Panc1 (cell line): ENCODE results near the gene LAMA1.

Experiments used
- SIN3A ChIP-seq: IDR thresholded peaks from 2 replicates; pipeline ENCODE4 v1.6.1; 2012; ENCODE audit warnings: low read depth, mild to moderate bottlenecking, low read length, moderate library complexity, borderline replicate concordance; ENCODE audit not compliant: insufficient read depth
- TF ChIP-seq, protein P1 (sequence below): fragments of 450-650 bp; IDR thresholded peaks from 2 replicates; pipeline ENCODE4 v1.5.1; 2017; ENCODE audit warnings: mild to moderate bottlenecking

DNA sequence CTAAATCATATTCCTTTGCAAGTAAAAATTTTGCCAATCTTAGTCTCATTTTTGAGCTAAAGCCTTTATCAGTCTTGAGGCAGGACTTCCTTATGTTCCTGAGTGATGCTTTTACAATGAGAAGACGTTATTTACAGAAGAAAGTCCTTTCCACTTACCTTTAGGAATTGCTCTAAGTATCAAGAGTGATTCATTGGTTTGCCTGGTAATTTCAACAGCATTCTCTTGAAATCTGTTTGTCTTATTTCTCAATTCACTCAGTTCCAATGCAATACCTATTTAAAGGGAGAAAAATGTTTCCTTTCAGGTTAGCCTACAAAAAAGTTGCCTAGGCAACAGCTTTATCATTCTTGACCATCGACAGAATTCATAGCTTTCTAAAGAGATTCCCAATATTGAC is 137.2 kb downstream of the LAMA1 start:
- TF ChIP-seq, protein P1, sequence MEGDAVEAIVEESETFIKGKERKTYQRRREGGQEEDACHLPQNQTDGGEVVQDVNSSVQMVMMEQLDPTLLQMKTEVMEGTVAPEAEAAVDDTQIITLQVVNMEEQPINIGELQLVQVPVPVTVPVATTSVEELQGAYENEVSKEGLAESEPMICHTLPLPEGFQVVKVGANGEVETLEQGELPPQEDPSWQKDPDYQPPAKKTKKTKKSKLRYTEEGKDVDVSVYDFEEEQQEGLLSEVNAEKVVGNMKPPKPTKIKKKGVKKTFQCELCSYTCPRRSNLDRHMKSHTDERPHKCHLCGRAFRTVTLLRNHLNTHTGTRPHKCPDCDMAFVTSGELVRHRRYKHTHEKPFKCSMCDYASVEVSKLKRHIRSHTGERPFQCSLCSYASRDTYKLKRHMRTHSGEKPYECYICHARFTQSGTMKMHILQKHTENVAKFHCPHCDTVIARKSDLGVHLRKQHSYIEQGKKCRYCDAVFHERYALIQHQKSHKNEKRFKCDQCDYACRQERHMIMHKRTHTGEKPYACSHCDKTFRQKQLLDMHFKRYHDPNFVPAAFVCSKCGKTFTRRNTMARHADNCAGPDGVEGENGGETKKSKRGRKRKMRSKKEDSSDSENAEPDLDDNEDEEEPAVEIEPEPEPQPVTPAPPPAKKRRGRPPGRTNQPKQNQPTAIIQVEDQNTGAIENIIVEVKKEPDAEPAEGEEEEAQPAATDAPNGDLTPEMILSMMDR = no peak
- no peak for TF ChIP-seq SIN3A
